ENCODE results near the gene KCNAB2.

Gene KCNAB2

DNA sequence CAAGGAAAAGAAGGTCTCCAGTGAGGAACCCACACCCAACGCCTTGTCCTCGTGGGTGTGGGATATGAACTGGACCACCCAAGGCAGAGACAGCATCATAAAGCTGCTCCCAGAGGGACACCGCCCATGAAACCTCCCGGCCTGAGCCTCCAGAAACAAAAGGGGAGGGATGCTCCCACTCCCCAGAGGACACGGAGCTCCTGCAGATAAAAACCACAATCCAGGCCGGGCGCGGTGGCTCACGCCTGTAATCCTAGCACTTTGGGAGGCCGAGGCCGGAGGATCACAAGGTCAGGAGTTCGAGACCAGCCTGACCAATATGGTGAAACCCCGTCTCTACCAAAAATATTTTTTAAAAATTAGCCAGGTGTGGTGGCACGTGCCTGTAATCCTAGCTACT, 68.1 kb downstream of the KCNAB2 start:
- no peak for DNase-seq

DNA sequence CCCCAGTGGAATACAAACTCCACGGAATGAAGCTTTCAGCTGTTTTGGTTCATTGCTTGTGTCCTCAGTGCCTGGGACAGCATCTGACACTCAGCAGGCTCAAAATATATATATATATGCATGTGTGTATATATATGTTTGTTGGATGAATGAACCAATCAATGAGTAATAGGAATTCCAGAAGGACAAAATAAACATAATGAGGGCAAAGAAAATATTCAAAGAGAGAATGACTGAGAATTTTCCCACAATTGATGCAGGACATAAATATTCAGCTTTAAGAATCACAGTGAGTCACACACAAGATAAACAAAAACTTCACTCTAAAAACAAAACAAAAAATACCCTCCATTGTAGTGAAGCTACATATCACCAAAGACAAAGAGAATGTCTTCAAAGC, 70.4 kb downstream of the KCNAB2 start:
- DNase-seq, result no peak

DNA sequence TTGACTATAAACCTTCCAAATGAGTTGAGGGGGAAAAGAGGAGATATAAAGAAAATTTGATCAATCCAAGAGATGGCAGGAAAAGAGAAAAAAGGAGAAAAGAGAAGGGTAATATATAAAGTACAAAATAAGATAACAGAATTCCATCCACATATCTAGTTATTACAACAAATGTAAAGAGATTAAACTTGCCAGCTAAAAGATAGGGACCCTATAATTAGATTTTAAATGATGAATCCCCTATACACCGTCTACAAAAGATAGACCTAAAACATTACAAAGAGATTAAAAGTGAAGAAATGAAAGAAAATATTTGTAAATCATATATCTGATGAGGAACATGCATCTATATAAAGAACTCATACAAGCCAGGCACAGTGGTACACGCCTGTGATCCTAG, 71.4 kb downstream of the KCNAB2 start:
- DNase-seq, result no peak

DNA sequence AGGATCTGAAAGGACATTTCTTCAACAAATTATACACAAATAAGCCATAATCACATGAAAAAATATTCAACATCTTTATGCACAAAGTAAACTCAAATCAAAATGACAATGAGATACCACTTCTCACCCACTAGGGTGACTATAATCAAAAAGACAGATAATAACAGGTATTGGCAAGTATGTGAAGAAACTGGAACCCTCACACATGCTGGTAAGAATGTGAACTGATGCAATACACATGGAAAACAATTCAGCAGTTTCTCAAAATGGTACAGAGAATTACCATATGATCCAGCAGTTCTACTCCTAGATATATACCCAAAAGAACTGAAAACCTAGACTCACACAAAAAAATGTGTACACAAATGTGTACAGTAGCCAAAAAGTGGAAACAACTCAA, 71.9 kb downstream of the KCNAB2 start:
- no peak for DNase-seq

DNA sequence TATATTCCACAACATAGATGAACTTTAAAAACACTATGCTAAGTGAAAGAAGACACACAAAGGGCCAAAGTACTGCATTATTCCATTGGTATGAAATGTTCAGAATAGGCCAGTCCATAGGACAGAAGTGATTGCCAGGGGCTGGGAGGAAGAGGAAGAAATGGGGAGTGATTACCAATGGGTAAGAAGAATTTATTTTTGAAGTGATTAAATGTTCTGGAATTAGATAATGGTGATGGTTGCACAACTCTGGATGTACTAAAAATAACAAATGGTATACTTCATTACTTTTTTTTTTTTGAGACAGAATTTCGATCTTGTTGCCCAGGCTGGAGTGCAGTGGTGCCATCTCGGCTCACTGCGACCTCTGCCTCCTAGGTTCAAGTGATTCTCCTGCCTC, 72.7 kb downstream of the KCNAB2 start:
- DNase-seq, result no peak

DNA sequence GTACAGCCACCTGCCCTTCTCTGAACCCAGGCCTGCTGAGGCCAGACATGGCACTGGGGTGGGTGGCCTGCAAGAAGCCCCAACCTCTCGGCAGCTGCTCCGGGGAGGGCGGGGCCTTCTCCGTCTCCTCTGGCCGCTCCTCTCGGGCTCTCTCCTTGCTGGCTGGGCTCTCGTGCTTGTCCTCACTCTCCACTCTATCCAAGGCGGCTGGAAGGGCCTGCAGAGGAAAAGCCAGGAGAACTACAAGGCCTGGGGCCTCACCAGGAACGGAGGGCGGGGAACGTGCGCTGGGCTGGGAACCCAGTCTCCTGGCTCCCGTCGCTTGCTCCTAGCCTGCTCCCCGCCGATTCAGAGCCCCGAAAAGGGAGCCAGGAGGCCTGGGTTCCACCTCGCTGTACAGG, 75.3 kb downstream of the KCNAB2 start:
- DNase-seq, result no peak

DNA sequence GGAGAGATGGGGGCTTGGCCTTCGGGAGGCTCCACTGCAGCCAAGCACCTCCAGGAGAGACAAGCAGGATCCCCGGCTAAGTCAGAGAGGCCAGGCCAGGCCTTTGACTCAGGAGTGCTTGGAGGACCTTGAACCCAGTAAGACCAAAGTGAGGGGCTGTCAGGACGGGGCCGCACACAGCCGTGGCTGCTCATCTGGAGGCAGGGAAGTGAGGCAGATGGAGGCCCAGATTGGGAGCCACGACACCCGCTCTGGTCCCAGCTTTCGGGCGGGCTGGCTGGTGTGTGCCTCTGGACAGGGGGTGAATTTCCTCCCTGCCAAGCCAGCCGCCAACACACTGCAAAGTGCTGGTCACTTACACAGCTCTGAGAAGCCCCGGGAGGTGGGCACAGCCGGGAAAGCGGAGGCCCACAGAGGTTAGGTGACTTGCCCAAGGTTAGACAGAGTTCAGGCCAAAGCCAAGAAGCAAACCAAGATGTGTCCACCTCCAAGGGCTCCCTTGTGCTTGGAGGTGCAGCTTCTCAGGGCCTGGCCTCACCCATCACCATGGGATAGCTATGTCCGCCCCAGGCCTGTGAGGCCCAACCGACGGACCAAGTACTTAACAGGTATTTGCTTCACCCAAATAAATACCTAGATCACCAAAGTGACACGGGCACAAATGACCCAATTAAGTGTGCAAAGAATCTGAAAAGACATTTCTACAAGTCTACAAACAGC, 76.1 kb downstream of the KCNAB2 start:
- no peak for DNase-seq

DNA sequence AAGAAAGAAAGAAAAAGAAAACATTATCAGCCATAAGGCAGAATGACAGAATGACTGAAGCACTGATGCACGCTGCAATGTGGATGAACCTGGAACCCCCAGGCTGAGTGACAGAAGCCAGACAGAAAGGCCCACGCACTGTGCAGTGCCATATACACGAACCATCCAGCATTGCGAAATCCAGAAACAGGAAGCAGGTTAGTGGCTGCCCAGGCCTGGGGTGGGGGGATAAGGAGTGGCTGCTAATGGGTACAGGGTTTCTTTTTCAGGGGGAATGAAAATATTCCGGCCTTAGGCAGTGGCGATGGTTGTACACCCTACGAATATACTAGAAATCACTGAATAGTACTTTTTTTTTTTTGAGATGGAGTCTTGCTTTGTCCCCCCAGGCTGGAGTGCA, 77.4 kb downstream of the KCNAB2 start:
- no peak for DNase-seq

DNA sequence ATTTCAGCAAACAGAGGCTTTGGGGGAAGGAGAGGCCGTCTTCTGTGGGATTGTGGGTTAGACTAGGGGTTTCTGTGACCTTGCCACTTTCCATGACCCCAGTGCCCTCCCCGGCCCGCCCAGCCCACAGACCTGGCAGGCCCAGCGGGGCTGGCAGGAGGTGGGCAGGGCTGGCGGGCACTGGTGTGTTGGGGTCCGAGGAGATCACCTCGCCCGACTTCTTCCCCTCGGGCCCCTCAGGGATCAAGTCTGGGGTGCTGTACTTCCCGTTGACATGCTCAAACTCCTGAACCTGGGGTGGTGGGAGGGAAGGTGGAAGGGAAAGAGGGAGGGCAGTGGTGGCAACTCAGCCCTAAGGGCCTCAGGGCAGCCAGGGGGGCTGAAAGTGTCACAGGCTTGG, 78.1 kb downstream of the KCNAB2 start:
- DNase-seq, result no peak

DNA sequence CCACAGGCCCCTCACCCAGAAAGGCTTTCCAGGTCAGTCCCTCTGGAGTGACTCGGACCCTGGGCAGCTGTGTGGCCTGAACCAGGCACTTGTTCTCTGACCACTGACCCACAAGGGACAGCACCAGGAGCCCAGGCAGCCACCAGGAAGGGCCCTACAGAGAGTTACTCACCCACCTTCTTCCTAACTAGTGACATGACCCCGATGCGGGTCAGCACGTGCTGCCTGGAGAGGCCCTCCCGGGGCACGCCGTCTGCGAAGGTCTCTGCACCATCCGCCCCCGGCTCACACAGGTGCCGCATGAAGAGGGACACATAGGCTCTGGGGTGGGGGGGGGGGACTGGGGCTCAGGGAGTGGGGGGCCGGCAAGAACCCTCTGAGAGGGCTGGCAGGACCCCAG, 78.7 kb downstream of the KCNAB2 start:
- DNase-seq, result no peak

DNA sequence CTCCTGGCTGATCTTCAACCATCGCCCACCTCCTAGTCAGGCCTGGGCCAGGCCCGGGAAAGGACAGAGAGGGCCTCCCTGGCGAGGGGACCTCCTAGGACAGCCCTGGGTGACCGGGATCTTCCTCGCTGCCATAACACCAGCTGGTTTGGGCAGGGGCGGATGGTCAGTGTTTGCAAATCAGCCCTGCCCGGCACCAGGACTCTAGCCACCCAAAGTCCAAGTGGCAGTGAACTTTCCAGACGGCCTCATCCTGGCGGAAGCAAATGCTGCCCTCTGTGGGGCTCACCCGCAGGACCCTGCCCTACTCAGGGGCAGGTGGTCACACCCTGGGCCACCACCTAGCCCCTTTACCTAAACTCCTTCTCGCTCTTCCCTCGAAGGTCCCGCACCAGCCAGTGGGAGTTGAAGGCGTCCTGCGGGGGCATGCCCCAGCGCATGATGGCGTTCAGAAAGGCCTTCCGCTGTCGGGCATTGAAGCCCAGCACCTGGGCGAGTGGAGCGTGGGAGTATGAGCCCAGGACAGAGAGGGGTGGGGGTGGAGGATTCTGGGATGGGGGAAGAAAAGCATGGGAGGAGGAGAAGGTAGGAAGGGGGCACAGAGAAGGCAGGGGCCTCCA, 79.2 kb downstream of the KCNAB2 start:
- no peak for DNase-seq

DNA sequence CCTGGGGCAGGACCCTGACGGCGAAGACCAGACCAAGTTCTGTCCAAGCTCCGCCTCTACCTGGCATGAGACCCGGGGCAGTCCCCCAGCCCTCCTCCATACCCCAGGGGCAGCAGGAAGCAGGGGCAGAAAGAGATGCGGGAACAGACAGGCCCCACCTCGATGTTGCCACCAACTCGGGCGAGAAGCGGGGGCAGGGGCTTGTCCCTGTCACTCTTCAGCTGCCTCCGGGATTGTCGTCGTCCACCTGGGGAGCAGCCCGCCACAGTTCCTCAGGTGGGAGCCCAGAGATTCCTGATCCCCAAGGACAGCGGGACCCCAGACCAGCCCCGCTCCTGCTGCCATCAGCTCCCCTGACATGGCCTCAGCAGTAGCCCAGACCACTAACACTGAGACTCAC, 79.7 kb downstream of the KCNAB2 start:
- DNase-seq, result no peak

DNA sequence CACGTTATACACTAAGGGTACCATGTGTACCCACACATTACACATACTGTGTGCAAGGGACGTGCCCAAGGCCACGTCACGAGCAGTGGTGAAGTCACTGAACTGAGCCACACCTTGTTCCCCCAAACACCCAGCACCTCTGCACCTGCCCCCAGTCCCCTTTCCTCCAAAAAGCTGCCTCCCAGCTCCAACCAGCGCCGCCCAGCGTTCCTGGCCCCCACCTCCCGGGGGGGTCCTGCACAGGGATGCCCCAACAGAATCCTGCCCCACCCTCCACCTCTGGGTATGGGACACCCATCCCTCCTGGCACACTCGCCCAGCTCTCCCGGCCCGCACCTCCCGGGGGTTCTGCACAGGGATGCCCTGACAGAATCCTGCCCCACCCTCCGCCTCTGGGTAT, 80.3 kb downstream of the KCNAB2 start:
- DNase-seq, result no peak

DNA sequence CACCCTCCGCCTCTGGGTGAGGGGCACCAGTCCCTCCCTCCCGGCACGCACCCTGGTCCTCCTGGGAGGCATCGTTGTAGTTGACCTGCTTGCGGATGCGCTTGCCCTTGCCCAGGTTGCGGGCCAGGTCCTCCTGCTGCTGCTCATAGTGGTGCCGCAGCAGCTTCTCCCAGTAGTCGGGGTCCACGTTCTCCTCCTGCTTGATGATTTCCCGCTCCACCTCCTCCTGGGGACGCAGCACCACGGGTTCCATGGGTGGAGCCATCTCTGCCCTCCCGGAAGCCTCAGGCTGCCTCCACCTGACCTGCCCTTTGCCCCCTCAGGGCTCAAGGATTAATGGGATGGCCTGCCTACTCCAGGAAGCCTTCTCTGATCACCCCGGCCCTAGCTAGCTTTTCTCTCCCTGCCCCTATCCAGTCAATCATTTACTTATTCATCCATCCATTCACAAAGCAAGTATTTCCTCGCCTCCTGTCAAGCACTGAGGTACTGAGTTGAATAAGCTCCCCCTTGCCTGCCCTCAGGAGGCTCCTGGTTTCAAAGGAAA, 80.9 kb downstream of the KCNAB2 start:
- no peak for DNase-seq

DNA sequence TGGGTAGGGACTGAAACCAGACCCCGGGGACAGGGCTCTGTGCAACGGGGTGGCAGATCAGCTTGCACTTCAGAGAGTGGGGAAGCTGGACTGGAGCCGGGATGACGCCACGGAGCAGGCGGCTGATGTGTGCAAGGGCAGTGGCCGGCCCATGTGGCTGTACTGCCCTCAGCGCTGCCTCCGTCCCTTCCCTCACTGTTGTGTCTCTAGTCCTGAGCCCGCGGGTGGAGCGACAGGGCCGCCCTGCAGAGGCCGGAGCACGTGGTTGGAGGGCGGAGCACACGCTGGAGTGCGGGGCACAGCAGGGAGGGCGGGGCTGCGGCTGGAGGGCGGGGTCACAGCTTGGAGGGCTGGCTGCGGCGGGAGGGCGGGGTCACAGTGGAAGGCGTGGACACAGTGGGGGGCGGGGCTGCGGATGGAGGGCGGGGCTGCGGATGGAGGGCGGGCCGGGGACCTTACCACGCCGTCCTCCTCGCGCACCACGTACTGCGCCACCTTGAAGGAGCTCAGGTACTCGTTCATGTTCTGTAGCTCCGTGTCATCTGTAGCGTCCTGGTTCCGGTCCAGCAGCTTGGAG, 82.0 kb downstream of the KCNAB2 start:
- peak; percentile 86 for DNase-seq

DNA sequence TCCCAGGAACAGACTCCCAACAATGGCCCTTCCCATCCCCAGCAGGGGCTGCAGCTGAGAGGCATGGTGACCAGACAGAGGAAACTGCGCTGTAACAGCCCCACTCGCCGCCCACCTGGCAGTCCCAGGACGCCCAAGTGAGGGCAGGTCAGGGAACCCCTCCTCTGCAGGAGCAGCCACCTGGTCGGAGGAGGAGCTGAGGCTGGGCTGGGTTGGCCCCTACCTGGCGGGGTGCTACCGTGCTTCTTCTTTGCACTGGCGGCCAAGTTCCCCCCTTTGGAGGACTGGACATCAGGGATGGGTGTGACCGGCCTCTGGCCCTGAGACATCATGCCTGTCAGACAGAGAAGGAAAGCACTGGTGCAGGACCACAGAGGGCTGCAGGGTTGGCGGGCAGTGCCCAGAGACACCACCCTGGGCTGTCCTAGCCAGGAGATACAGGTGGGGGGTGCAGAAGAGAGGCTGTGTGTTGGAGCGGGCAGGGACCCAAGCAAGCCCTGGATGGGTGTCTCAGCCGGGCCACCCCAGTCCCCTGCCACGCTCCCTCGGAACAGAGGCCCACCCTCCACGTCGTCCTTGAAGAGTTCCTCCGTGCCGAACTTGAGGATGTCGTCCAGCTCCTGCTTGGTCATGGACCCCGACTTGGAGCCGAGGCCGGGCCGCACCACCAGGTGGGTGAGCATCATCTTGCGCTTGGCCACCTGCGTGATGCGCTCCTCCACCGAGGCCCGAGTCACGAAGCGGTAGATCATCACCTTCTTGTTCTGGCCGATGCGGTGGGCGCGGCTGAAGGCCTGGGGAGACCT, 82.8 kb downstream of the KCNAB2 start:
- DNase-seq, result no peak

DNA sequence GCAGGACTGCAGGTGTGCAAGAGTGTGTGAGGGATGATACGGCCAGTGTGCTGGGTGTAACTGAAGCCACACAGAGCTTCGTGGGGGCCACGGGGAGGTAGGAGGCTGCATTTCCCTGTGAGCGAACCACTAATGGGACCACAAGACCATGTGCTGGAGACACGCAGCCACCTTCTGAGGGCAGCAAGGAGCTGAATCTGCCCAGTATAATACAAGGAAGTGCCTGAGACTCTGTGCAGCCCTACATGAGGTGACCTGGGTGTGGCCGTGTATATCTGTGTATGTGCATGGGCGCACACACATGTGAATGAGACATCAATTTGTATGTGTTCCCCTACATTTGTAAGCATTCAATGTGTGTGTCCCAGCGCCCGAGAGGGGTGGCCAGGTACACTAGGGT, 83.6 kb downstream of the KCNAB2 start:
- DNase-seq, result no peak

DNA sequence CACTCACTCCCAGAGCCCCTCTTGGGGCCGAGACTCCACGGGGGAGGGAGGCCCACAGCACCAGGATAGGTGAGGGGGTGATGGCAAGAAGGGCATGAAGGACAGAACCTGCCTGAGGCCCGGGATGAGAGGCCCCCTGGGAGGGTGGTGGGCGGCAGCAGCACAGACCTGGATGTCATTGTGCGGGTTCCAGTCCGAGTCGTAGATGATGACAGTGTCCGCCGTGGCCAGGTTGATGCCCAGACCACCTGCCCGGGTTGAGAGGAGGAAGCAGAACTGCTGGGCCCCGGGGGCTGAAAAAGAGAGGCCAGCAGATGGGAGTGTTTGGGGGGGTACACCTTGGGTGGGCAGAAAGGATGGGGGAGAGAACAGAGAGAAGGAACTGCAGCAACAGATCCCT, 84.3 kb downstream of the KCNAB2 start:
- DNase-seq, result no peak

DNA sequence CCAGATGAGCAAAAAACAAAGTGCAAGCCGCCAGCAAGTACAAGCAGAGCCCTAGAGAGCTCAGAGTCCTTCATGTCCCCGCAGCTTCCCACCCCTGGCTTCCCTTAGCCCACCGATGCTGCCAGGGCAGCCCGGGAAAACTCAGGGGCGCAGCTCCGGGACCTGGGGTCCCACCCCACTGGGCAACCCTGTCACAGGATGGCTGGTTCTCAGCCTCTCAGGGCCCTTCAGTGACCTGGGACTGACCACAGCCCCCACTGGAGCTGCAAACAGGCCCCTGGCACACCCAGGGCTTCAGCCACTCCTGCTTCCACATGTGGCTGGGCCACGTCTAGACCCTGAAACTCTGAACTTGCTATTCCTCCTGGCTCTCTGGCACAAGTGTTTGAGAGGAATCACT, 84.9 kb downstream of the KCNAB2 start:
- DNase-seq, result no peak

DNA sequence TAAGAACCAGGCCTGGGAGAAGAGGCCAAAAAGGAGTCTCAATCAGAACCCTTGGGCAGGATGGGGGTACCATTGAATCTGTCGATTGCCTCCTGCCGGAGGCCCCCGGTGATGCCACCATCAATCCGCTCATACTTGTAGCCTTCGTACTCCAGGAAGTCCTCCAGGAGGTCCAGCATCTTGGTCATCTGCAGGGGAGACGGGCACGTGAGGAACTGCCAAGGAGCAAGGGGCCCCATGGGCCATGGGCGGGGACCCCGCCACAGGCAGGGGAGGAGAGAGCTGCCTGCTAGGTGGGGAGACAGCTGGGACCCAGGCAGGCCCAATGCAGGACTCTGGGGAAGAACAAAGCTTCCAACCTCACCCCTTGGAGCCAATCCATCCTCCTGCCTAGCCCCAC, 85.9 kb downstream of the KCNAB2 start:
- DNase-seq, result no peak

DNA sequence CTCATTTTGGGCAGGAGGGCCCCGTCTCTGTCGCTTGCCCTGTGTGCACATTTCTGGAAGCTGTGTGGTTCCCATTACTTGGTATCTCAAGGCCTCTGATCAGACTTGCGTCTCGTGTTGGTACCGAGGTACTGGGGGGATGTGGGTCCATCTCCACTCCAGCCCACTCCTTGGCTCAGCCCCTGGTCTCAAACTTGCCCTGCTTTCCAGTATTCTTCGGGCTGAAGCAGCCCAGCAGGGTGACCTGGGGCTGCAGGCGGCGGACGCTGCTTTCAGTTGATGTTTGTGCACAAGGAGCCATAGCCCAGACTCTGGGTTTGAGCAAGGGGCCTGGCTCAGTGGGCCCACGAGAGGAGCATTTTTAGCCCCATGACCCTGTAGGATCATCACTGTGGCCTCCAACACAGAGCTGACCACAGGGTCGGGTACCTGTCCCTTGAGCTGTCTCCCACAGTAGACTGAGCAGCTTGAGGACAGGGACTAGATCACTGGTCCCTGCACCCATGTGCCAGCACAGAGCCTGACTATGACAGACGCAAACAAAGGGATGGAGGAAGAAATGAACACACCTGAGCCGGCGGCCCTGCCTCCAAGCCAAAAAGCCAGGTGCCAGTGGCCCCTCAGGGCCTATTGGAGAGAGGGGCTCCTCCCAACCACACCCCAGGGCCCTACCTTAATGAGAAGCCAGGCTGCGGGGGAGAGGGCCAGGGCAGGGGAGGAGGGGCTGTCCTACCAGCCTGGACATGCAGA, 87.6 kb downstream of the KCNAB2 start:
- no peak for DNase-seq

DNA sequence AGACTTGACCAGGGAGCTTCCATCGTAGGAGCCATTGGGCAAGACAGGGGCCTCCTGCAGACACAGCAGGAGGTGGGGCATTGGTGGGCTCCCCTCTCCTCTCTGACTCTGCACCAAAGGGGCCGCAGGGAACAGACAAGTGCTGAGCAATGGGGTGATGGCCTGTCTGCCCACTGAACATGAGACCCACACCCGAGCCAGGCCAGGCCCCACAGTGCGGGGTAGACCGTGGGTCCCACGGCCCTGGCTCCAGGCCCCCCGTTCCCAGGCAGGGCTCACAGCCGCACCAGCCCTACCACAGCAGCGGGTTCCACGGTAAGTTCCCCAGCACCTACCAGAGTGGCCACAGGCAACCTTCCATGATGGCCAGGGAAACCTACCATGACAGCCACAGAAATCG, 88.5 kb downstream of the KCNAB2 start:
- no peak for DNase-seq
